ENCODE results near the gene JMJD6. TPM values are rescaled to one million over a fixed set of nuclear protein-coding genes. Genes with fewer than 3 reads are reported as not detected.

The JMJD6 gene
- total RNA-seq, 1 experiment from 2014 or later = 28.9 TPM

DNA sequence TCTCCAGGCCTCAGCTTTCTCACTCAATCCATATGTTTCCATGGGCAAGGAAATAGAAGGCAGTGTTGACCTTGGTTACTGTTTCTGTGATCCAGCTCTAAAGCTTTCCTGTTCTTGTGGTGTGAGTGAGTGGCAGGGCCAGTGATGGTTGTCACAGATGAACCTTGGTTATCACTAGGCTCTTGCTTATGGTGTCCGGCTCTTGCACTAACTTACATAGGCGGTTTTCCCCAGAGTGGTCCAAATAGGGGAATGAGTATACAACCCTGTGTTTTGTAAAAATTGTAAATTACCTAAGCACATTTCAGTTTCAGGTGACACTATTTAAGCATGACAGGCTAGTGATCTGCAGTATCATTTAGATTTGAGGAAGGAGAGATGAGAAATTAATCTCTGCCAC, 18.3 kb upstream of the JMJD6 start:
- H3K18ac ChIP-seq (ENCODE audit: insufficient read length, low read depth, low read length) = no peak overlapping the region
- H3K23ac ChIP-seq (ENCODE audit: insufficient read length, low read depth, low read length) = no peak overlapping the region
- H2BK120ac ChIP-seq (ENCODE audit: low read depth, low read length, poor library complexity, severe bottlenecking) = no peak overlapping the region
- no peak overlapping the region for H2BK20ac ChIP-seq (ENCODE audit: low read depth, low read length, poor library complexity, severe bottlenecking)
- Mint-ChIP-seq H3K27ac (no peak overlapping the region), H3K4me3 (no peak overlapping the region), H3K27me3 (ENCODE audit: low read depth) (no peaks in the 10 kb centered on the region), H3K36me3 (ENCODE audit: insufficient read depth in 1 of 3, low read depth in 3 of 3) (peaks cover 23 to 54% (median 39%) of the 10 kb centered on the region in 3 experiments), H3K4me1 (no peaks in the 10 kb centered on the region), H3K9me3 (no peaks in the 10 kb centered on the region; a peak in 1 of 5 replicates)
- TF ChIP-seq, protein P1, sequence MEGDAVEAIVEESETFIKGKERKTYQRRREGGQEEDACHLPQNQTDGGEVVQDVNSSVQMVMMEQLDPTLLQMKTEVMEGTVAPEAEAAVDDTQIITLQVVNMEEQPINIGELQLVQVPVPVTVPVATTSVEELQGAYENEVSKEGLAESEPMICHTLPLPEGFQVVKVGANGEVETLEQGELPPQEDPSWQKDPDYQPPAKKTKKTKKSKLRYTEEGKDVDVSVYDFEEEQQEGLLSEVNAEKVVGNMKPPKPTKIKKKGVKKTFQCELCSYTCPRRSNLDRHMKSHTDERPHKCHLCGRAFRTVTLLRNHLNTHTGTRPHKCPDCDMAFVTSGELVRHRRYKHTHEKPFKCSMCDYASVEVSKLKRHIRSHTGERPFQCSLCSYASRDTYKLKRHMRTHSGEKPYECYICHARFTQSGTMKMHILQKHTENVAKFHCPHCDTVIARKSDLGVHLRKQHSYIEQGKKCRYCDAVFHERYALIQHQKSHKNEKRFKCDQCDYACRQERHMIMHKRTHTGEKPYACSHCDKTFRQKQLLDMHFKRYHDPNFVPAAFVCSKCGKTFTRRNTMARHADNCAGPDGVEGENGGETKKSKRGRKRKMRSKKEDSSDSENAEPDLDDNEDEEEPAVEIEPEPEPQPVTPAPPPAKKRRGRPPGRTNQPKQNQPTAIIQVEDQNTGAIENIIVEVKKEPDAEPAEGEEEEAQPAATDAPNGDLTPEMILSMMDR (conservative IDR thresholded peaks at IDR 0.05) = no peak
- no peak overlapping the region for H3K4me2 ChIP-seq (ENCODE audit: insufficient read depth, insufficient read length, low read length)
- H2AFZ ChIP-seq (ENCODE audit: low read length) = no peak overlapping the region
- H3K56ac ChIP-seq (ENCODE audit: insufficient read length, low read depth, low read length) = no peak overlapping the region
- H4K8ac ChIP-seq (replicated peaks; ENCODE audit: insufficient read length, low read depth, low read length) = no peak overlapping the region
- no peak overlapping the region for H3K14ac ChIP-seq (ENCODE audit: insufficient read depth, low read length)
- no peaks in the 10 kb centered on the region for H3K23me2 ChIP-seq (ENCODE audit: insufficient read length, low read depth, low read length, poor library complexity, severe bottlenecking)
- no peaks in the 10 kb centered on the region for H3K27me3 ChIP-seq (ENCODE audit: insufficient read depth, low read length)
- no peak overlapping the region for H2AK5ac ChIP-seq (ENCODE audit: insufficient read length, low read length)
- no peaks in the 10 kb centered on the region for H3K79me1 ChIP-seq (ENCODE audit: insufficient read depth, low read depth, low read length, poor library complexity, severe bottlenecking)
- H3K4ac ChIP-seq (ENCODE audit: low read depth, low read length) = no peak overlapping the region
- no peak overlapping the region for H3K9ac ChIP-seq (ENCODE audit: extremely low read depth, insufficient read length, low read length)
- H4K91ac ChIP-seq (ENCODE audit: insufficient read length, low read depth, low read length) = no peak overlapping the region
- H3K79me2 ChIP-seq (ENCODE audit: insufficient read depth, low read length) = no peaks in the 10 kb centered on the region
- H2BK12ac ChIP-seq (ENCODE audit: insufficient read length, low read depth, low read length) = no peak overlapping the region
- H3T11ph ChIP-seq (ENCODE audit: low read length) = no peak overlapping the region
- no peaks in the 10 kb centered on the region for H3K9me3 ChIP-seq (ENCODE audit: control insufficient read depth, low read depth, low read length)
- H2BK5ac ChIP-seq (ENCODE audit: insufficient read length, low read length) = no peak overlapping the region
- no peak overlapping the region for H4K5ac ChIP-seq (ENCODE audit: insufficient read length, low read depth, low read length)
- no peaks in the 10 kb centered on the region for H3K4me1 ChIP-seq (ENCODE audit: insufficient read depth, low read length)
- no peak overlapping the region for H2BK15ac ChIP-seq (ENCODE audit: low read depth, low read length)
- WGBS (ENCODE audit: extremely low coverage, insufficient read length, low lambda C conversion rate) = no CpG with 5 or more reads among the region's 2 CpGs
- H3K27ac ChIP-seq (ENCODE audit: insufficient read length, low read depth, low read length) = no peak overlapping the region
- no peaks in the 10 kb centered on the region for H4K20me1 ChIP-seq (ENCODE audit: control insufficient read depth, insufficient read depth, insufficient read length)
- no peak for DNase-seq

Data from H9 (cell line).